GM19238 (cell line): Measurements from ENCODE around the gene NAPEPLD.
"Not testable (repeated sequence)": the region's sequence is repeated elsewhere in the genome, so short reads cannot be mapped to it uniquely, and the experiment has no call there.

Experiments used
- DNase-seq: peaks from one replicate; pipeline ENCODE4 v3.0.0; 2011; ENCODE audit warnings: low spot score; ENCODE audit not compliant: insufficient read length

Gene NAPEPLD

DNA sequence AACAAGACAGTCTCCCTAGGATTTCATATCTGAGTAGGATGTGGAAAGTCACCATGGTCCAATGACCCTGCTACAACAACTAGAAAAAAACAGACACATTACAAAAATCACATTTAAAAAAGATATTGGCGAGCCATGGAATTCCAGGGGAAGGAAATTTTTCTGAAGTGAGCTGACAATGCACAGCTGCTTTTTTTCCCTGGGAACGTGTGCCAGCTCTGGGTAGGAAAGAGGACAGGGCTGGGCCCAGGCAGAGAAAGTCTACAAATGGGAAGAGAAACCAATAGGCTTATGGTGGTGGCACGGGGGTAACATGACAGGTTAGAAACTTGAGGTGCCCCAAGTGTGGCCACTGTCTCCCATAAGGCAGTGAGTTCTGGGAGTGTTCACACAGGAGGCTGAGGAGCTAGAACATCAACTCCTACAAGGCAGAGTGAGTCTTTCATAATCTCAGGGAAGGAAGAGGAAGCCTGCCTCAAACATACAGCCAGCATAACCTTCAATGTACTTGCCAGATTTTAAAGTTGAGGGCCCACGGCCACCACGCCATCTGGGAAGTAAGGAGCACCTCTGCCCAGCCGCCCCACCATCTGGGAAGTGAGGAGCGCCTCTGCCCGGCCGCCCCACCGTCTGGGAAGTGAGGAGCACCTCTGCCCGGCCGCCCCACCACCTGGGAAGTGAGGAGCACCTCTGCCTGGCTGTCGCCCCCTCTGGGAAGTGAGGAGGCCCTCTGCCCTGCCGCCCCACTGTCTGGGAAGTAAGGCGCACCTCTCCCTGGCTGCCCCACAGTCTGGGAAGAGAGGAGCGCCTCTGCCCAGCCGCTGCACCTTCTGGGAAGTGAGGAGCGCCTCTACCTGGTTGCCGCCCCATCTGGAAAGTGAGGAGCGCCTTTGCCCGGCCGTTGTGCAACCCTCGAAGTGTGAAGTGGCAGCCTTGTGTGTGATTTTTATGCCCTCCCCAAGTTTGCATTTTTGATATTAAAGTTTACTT lies 80.2 kb downstream of the NAPEPLD start:
- no peak for DNase-seq

DNA sequence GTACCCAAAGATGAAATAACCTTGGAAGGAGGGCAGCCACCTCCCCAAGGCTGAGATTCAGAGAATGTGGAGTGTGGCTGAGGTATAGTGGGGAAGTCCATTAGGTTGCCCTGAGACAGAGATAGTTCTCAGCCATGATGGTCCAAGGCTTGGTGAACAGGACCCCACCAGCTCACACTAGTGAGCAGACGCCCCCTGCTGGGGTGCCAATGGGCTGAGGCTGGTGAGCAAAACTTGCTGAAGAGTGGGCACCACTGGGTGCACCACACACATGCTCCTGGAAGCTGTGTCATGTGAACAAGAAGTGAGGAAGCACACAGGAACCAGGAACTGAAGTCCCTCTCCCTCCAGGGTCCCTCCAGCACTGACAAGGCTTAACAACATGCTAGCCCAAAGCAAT lies 83.2 kb downstream of the NAPEPLD start:
- peak; percentile 16 for DNase-seq

DNA sequence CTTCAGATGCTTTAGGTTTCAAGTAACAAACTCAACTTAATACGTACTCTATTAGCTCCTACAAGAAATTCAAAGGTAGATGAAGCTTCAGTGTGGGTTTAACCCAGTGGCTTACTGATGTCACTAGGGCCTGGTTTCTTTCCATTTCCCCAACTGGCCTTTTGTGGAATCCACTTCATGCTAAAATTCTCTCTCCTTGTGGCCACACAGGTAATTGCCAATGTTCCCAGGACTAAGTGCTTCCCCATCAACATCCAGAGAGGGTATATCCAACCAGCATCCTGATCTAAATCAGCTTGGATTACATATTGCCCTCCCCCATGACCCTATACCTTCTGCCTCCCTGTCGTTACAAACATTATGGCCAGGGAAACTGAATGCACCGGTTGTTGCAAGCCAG lies 85.0 kb downstream of the NAPEPLD start:
- no peak for DNase-seq

GRCh38 chr7:103059471-103059870 lies 89.4 kb downstream of the NAPEPLD start:
- no peak for DNase-seq

- DNase-seq, result no peak
Measured at GRCh38 chr7:103058122-103058521, 90.8 kb downstream of the NAPEPLD start.

DNA sequence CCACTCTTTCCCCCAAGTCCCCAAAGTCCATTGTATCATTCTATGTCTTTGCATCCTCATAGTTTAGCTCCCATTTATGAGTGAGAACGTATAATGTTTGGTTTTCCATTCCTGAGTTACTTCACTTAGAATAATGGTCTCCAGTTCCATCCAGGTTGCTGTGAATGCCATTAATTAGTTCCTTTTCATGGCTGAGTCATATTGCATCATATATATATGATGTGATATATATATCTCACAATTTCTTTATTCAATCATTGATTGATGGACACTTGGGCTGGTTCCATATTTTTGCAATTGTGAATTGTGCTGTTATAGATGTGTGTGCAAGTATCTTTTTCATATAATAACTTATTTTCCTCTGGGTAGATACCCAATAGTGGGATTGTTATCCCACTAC lies 92.9 kb downstream of the NAPEPLD start:
- not testable (repeated sequence) for DNase-seq

GRCh38 chr7:103051519-103051918 lies 97.4 kb downstream of the NAPEPLD start:
- DNase-seq, result no peak
